Glomerular endothelial cell (primary cell): ENCODE results near the gene GNPDA2. TPM values are rescaled to one million over a fixed set of nuclear protein-coding genes. Genes with fewer than 3 reads are reported as not detected.
"Not testable (repeated sequence)": the region's sequence is repeated elsewhere in the genome, so short reads cannot be mapped to it uniquely, and the experiment has no call there.

ENCODE experiments used
- DNase-seq: peaks from one replicate; pipeline ENCODE4 v3.0.0-alpha.2; 2011; ENCODE audit warnings: low read depth, low spot score; ENCODE audit errors: extremely low read depth
- total RNA-seq: library from RNA; depleted of rRNA; stranded (reverse); fragments of >200 nt; gene quantifications from 2 replicates; pipeline ENCODE4 v1.2.3, GENCODE V29; 2015

GNPDA2 gene
- 12.5 and 15.0 TPM in 2 replicates for total RNA-seq

GRCh38 chr4:44726038-44726871 is at the start of gene GNPDA2:
Gene GNPDA2, minus strand, starts transcription at chr4:44726556. Its CDS starts 4,349 bp downstream, at chr4:44722207.
- DNase-seq, result peak; percentile 51

- DNase-seq, result no peak
Observed at GRCh38 chr4:44772340-44772739, 46.0 kb upstream of the GNPDA2 start.

- no peak for DNase-seq
Observed at GRCh38 chr4:44771789-44772188, 45.4 kb upstream of the GNPDA2 start.

GRCh38 chr4:44766453-44766852 is 40.1 kb upstream of the GNPDA2 start:
- DNase-seq, result no peak

GRCh38 chr4:44765116-44765515 is 38.8 kb upstream of the GNPDA2 start:
- no peak for DNase-seq

- DNase-seq, result no peak
Observed at GRCh38 chr4:44761306-44761705, 35.0 kb upstream of the GNPDA2 start.

- peak; percentile 3 for DNase-seq
Observed at GRCh38 chr4:44760142-44760898, 34.0 kb upstream of the GNPDA2 start.

GRCh38 chr4:44756559-44756958 is 30.2 kb upstream of the GNPDA2 start:
- DNase-seq, result no peak

- DNase-seq, result no peak
Observed at GRCh38 chr4:44740201-44740600, 13.8 kb upstream of the GNPDA2 start.

GRCh38 chr4:44738615-44739014 is 12.3 kb upstream of the GNPDA2 start:
- no peak for DNase-seq

GRCh38 chr4:44736900-44737299 is 10.5 kb upstream of the GNPDA2 start:
- no peak for DNase-seq

- DNase-seq, result not testable (repeated sequence)
Observed at GRCh38 chr4:44728694-44729093, 2.3 kb upstream of the GNPDA2 start.

GRCh38 chr4:44727471-44727870 is 1.1 kb upstream of the GNPDA2 start:
- no peak for DNase-seq

- DNase-seq, result no peak
Observed at GRCh38 chr4:44725726-44726037, 674 bp downstream of the GNPDA2 start.

- no peak for DNase-seq
Observed at GRCh38 chr4:44725166-44725565, 1.2 kb downstream of the GNPDA2 start.

- DNase-seq, result no peak
Observed at GRCh38 chr4:44722001-44722400, 4.4 kb downstream of the GNPDA2 start.

GRCh38 chr4:44720371-44720770 is 6.0 kb downstream of the GNPDA2 start:
- no peak for DNase-seq

- no peak for DNase-seq
Observed at GRCh38 chr4:44716597-44716996, 9.8 kb downstream of the GNPDA2 start.

- DNase-seq, result no peak
Observed at GRCh38 chr4:44713125-44713524, 13.2 kb downstream of the GNPDA2 start.

GRCh38 chr4:44704673-44705072 is 21.7 kb downstream of the GNPDA2 start:
- DNase-seq, result no peak

GRCh38 chr4:44701037-44701436 is 25.3 kb downstream of the GNPDA2 start:
- DNase-seq, result no peak

- no peak for DNase-seq
Observed at GRCh38 chr4:44700427-44700826, 25.9 kb downstream of the GNPDA2 start.
